ENCODE data around the gene STK25. TPM values are rescaled to one million over a fixed set of nuclear protein-coding genes. Genes with fewer than 3 reads are reported as not detected.

The STK25 gene
- total and polyA plus RNA-seq, 2 donors (not counting 1 experiment from before 2014, with no cell fraction given), result 168 to 197 TPM

DNA sequence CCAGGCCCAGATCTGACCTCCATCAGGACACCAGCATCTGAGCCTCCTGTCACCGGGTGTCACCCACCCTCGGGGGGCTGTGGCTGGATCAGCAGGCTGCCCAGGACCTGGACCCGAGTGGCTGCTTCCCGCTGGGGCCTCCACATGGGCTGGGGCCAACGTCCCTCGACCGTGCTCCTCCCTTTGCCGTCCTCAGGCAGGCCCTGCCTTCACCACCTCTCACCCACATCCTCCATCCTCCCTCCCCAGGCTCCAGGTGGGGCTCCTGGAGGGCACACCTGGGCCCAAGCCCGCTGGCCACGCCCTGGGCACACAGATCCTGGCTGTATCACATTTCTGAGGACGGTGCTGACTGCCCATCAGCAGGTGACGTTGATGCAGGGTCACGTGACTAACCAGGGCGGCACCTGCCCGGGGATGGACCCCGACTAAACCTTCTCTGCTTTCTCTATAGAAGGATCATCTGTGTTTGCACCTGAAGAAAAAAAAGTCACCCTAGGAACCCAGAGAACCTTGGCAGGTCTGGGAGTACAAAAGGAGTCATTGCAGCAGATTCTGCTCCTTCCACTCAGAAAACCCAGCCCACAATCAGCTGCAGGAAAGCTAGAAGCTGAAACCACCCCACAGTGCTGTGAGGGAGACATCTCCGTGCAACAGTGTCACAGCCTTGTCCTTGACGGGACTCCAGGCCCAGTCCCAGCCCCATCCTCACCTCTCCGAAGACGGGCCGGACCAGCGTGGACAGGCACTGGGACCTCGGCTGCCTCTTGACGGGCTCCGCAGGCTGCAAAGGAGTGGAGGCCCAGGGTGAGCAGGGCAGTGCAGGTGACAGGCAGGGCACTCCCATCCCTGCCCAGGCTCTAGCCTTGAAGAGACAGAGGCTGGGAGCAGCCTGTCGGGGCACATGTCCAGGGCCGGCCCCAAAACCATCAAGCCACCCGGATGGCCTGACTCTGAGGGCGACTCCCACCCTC is 11.2 kb downstream of the STK25 start:
- Histone ChIP-seq H4K20me1 (ENCODE audit: control insufficient read depth, extremely low read depth, insufficient read depth, low read length) (no peaks in the 10 kb centered on the region), H3K36me3 (ENCODE audit: control insufficient read depth, insufficient read depth, low read length) (peaks cover 34% of the 10 kb centered on the region), H3K9ac (ENCODE audit: insufficient read depth, low read length) (no peak overlapping the region), H3K27me3 (ENCODE audit: control insufficient read depth, insufficient read depth, low read length) (no peaks in the 10 kb centered on the region), H3K27ac (ENCODE audit: insufficient read depth, low read length) (no peak overlapping the region), H3K4me2 (ENCODE audit: extremely low read depth, insufficient read depth, low read length) (no peak overlapping the region), H2AFZ (ENCODE audit: low read length) (no peak overlapping the region), H3K9me3 (ENCODE audit: control insufficient read depth, insufficient read depth, low read depth, low read length) (no peaks in the 10 kb centered on the region), H3K79me2 (ENCODE audit: control insufficient read depth, insufficient read depth, low read length) (peaks cover 11% of the 10 kb centered on the region), H3K4me1 (ENCODE audit: control insufficient read depth, extremely low read depth, insufficient read depth, low read length) (no peaks in the 10 kb centered on the region), H3K4me3 (replicated peaks in 1 of 4; ENCODE audit: control extremely low read depth in 1 of 4, insufficient read depth in 1 of 4, low read depth in 3 of 4, low read length in 4 of 4) (no peak overlapping the region)
- TF ChIP-seq CTCF (conservative IDR thresholded peaks at IDR 0.05 in 1 of 2, IDR thresholded peaks at IDR 0.05 in 1 of 2; ENCODE audit: low read depth in 1 of 2, low read length in 2 of 2) (no peak), EZH2 (IDR thresholded peaks at IDR 0.05; ENCODE audit: low read length, missing control alignments) (no peak)
- no peak for DNase-seq (ENCODE audit: low read depth in 2 of 2)

GRCh38 chr2:241496003-241496707 is 12.2 kb downstream of the STK25 start:
- H3K27me3 ChIP-seq (ENCODE audit: control insufficient read depth, insufficient read depth, low read length), result no peaks in the 10 kb centered on the region
- no peaks in the 10 kb centered on the region for H4K20me1 ChIP-seq (ENCODE audit: control insufficient read depth, extremely low read depth, insufficient read depth, low read length)
- peaks cover 30% of the 10 kb centered on the region for H3K36me3 ChIP-seq (ENCODE audit: control insufficient read depth, insufficient read depth, low read length)
- TF ChIP-seq EZH2 (IDR thresholded peaks at IDR 0.05; ENCODE audit: low read length, missing control alignments) (no peak), CTCF (conservative IDR thresholded peaks at IDR 0.05 in 1 of 2, IDR thresholded peaks at IDR 0.05 in 1 of 2; ENCODE audit: low read depth in 1 of 2, low read length in 2 of 2) (no peak)
- H3K9me3 ChIP-seq (ENCODE audit: control insufficient read depth, insufficient read depth, low read depth, low read length), result no peaks in the 10 kb centered on the region
- no peak for DNase-seq (ENCODE audit: low read depth in 2 of 2)
- no peak overlapping the region for H3K4me2 ChIP-seq (ENCODE audit: extremely low read depth, insufficient read depth, low read length)
- H3K79me2 ChIP-seq (ENCODE audit: control insufficient read depth, insufficient read depth, low read length), result peaks cover 6% of the 10 kb centered on the region
- H3K9ac ChIP-seq (ENCODE audit: insufficient read depth, low read length), result no peak overlapping the region
- no peak overlapping the region for H2AFZ ChIP-seq (ENCODE audit: low read length)
- no peak overlapping the region for H3K4me3 ChIP-seq (replicated peaks in 1 of 4; ENCODE audit: control extremely low read depth in 1 of 4, insufficient read depth in 1 of 4, low read depth in 3 of 4, low read length in 4 of 4)
- H3K4me1 ChIP-seq (ENCODE audit: control insufficient read depth, extremely low read depth, insufficient read depth, low read length), result no peaks in the 10 kb centered on the region
- H3K27ac ChIP-seq (ENCODE audit: insufficient read depth, low read length), result no peak overlapping the region

Measured in fibroblast of lung (primary cell).